ENCODE measurements around the gene SS18L1. TPM values are rescaled to one million over a fixed set of nuclear protein-coding genes. Genes with fewer than 3 reads are reported as not detected.

Gene SS18L1
- total RNA-seq, 1 experiment from 2014 or later: 28.1 TPM

GRCh38 chr20:62210496-62210855 lies 66.9 kb downstream of the SS18L1 start:
- Histone ChIP-seq H4K20me1 (ENCODE audit: insufficient read depth) (no peaks in the 10 kb centered on the region), H3K36me3 (ENCODE audit: control insufficient read depth in 1 of 2, insufficient read depth in 2 of 2, low read length in 2 of 2) (peaks cover 0 to 3% of the 10 kb centered on the region in 2 experiments; a peak in 1 of 4 replicates), H3K27ac (ENCODE audit: low read depth, low read length) (no peak overlapping the region), H3K79me2 (ENCODE audit: insufficient read depth, low read length) (no peaks in the 10 kb centered on the region), H3K4me3 (replicated peaks in 1 of 2; ENCODE audit: low read depth in 1 of 2, low read length in 2 of 2) (no peak overlapping the region), H2AFZ (ENCODE audit: low read depth, low read length, poor library complexity, severe bottlenecking) (no peak overlapping the region), H3K4me1 (ENCODE audit: control insufficient read depth in 1 of 2, insufficient read depth in 2 of 2, low read length in 2 of 2) (peaks cover 0 to 5% of the 10 kb centered on the region in 2 experiments; a peak in 1 of 4 replicates), H3K4me2 (ENCODE audit: low read length) (no peak overlapping the region), H3K9me3 (ENCODE audit: control insufficient read depth in 1 of 2, insufficient read depth in 1 of 2, low read depth in 1 of 2, low read length in 2 of 2) (no peaks in the 10 kb centered on the region), H3K27me3 (ENCODE audit: insufficient read depth, low read length) (peaks cover 11% of the 10 kb centered on the region; the same call in 1 of the 2 replicates), H3K9ac (ENCODE audit: low read length) (no peak overlapping the region), H3K9me2 (ENCODE audit: insufficient read depth) (no peaks in the 10 kb centered on the region)
- ChIA-PET POLR2A (no interaction called here), RAD21 (ENCODE audit: low non-redundant PET in 1 of 2, low total read pairs in 2 of 2, uncharacterized antibody in 2 of 2, unreplicated experiment in 2 of 2) (no interaction called here), CTCF (no interaction called here)
- no TSS peak for BruUV-seq (replicated peaks)
- DNase-seq (ENCODE audit: low read depth, low spot score) (no peak), ATAC-seq (no peak)
- TF ChIP-seq CBX3 (IDR thresholded peaks at IDR 0.05; ENCODE audit: low read depth): no peak
- no peak for TF ChIP-seq ZFX (IDR thresholded peaks at IDR 0.05)
- TF ChIP-seq YY1 (IDR thresholded peaks at IDR 0.05; ENCODE audit: extremely low read depth, insufficient replicate concordance, low read depth, low read length): no peak
- TF ChIP-seq MAX (IDR thresholded peaks at IDR 0.05): no peak
- intact Hi-C loops (cut with micrococcal nuclease): no loop called here

- Histone ChIP-seq H3K9me2 (ENCODE audit: insufficient read depth) (no peaks in the 10 kb centered on the region), H3K9ac (ENCODE audit: low read length) (no peak overlapping the region), H3K9me3 (ENCODE audit: control insufficient read depth in 1 of 2, insufficient read depth in 1 of 2, low read depth in 1 of 2, low read length in 2 of 2) (no peaks in the 10 kb centered on the region), H3K36me3 (ENCODE audit: control insufficient read depth in 1 of 2, insufficient read depth in 2 of 2, low read length in 2 of 2) (peaks cover 0 to 2% of the 10 kb centered on the region in 2 experiments; a peak in 1 of 4 replicates), H3K4me2 (ENCODE audit: low read length) (no peak overlapping the region), H3K27me3 (ENCODE audit: insufficient read depth, low read length) (peaks cover 11% of the 10 kb centered on the region; the same call in 1 of the 2 replicates), H3K4me3 (replicated peaks in 1 of 2; ENCODE audit: low read depth in 1 of 2, low read length in 2 of 2) (no peak overlapping the region), H4K20me1 (ENCODE audit: insufficient read depth) (no peaks in the 10 kb centered on the region), H3K27ac (ENCODE audit: low read depth, low read length) (no peak overlapping the region), H3K4me1 (ENCODE audit: control insufficient read depth in 1 of 2, insufficient read depth in 2 of 2, low read length in 2 of 2) (peaks cover 0 to 5% of the 10 kb centered on the region in 2 experiments; a peak in 1 of 4 replicates), H3K79me2 (ENCODE audit: insufficient read depth, low read length) (no peaks in the 10 kb centered on the region), H2AFZ (ENCODE audit: low read depth, low read length, poor library complexity, severe bottlenecking) (no peak overlapping the region)
- TF ChIP-seq YY1 (IDR thresholded peaks at IDR 0.05; ENCODE audit: extremely low read depth, insufficient replicate concordance, low read depth, low read length): no peak
- TF ChIP-seq ZNF274 (IDR thresholded peaks at IDR 0.05; ENCODE audit: low read depth, low read length): no peak
- TF ChIP-seq JUND (IDR thresholded peaks at IDR 0.05): no peak
- no peak for TF ChIP-seq EZH2 (IDR thresholded peaks at IDR 0.05)
- no peak for TF ChIP-seq FOSL1 (IDR thresholded peaks at IDR 0.05; ENCODE audit: low read depth)
- TF ChIP-seq ELF1 (IDR thresholded peaks at IDR 0.05; ENCODE audit: borderline replicate concordance, low read depth): no peak
- no peak for TF ChIP-seq SRF (IDR thresholded peaks at IDR 0.05; ENCODE audit: low read depth)
- no peak for TF ChIP-seq ATF3 (IDR thresholded peaks at IDR 0.05)
- no peak for TF ChIP-seq EGR1 (IDR thresholded peaks at IDR 0.05; ENCODE audit: low read depth)
- TF ChIP-seq CEBPB (IDR thresholded peaks at IDR 0.05; ENCODE audit: low read depth): no peak
- TF ChIP-seq SP1 (IDR thresholded peaks at IDR 0.05; ENCODE audit: low read depth): no peak
- no peak for TF ChIP-seq SIN3A (IDR thresholded peaks at IDR 0.05; ENCODE audit: low read depth)
- TF ChIP-seq TCF7L2 (IDR thresholded peaks at IDR 0.05; ENCODE audit: borderline replicate concordance, extremely low read depth, insufficient read depth, insufficient read length): no peak
- no peak for TF ChIP-seq MAX (IDR thresholded peaks at IDR 0.05)
- TF ChIP-seq EZH2phosphoT487 (IDR thresholded peaks at IDR 0.05; ENCODE audit: borderline replicate concordance): no peak
- TF ChIP-seq RAD21 (IDR thresholded peaks at IDR 0.05; ENCODE audit: low read depth): no peak
- no peak for TF ChIP-seq CBX3 (IDR thresholded peaks at IDR 0.05; ENCODE audit: low read depth)
- ChIA-PET RAD21 (ENCODE audit: low non-redundant PET in 1 of 2, low total read pairs in 2 of 2, uncharacterized antibody in 2 of 2, unreplicated experiment in 2 of 2) (no interaction called here), POLR2A (no interaction called here), CTCF (no interaction called here)
- DNase-seq (ENCODE audit: low read depth, low spot score) (no peak), ATAC-seq (no peak)
- BruUV-seq (replicated peaks): no TSS peak
- intact Hi-C loops (cut with micrococcal nuclease): no loop called here
Observed at GRCh38 chr20:62211216-62211615, 67.6 kb downstream of the SS18L1 start.

Measured in HCT116 (cell line).